Right atrium auricular region (tissue), 2 donors: ENCODE results near the gene FANCC. TPM values are rescaled to one million over a fixed set of nuclear protein-coding genes. Genes with fewer than 3 reads are reported as not detected.

Source experiments
- DNase-seq: peaks from one replicate; pipeline ENCODE4 v3.0.0-alpha.2; 2019; ENCODE audit warnings: low spot score
- H3K27ac ChIP-seq, 2 donors: fragments of 200-600 bp; sonication (generic); 1 replicate in 1 of 2; 2 replicates in 1 of 2; pipeline ENCODE4 v1.5.1; 2016 to 2019
- H3K27me3 ChIP-seq, 2 donors: fragments of 200-600 bp; sonication (generic); one replicate each; pipeline versions ENCODE4 v1.5.1 to v1.6.0; 2017 to 2019
- H3K36me3 ChIP-seq: fragments of 200-600 bp; sonication (generic); one replicate; pipeline ENCODE4 v1.5.1; 2016
- H3K4me1 ChIP-seq, 2 donors: fragments of 200-600 bp; sonication (generic); one replicate each; pipeline versions ENCODE4 v1.5.1 to v1.6.0; 2017 to 2019
- H3K4me3 ChIP-seq, 2 donors: fragments of 200-600 bp; sonication (generic); 1 replicate in 1 of 2; 2 replicates in 1 of 2; pipeline ENCODE4 v1.5.1; 2017 to 2019; ENCODE audit warnings: mild to moderate bottlenecking in 1 of 2, moderate library complexity in 1 of 2
- H3K9me3 ChIP-seq, 2 donors: fragments of 200-600 bp; sonication (generic); one replicate each; pipeline ENCODE4 v1.5.1; 2019
- CTCF ChIP-seq, 2 donors: fragments of 200-600 bp; sonication (generic); IDR thresholded peaks; one replicate each; pipeline ENCODE4 v1.5.1; 2019; ENCODE audit warnings: antibody characterized with exemption in 2 of 2
- total RNA-seq, 2 donors: library from RNA; depleted of rRNA; stranded (reverse); fragments of >200 nt; gene quantifications; one replicate each; pipeline ENCODE4 v1.1.0, GENCODE V29; 2016

Gene FANCC
- total RNA-seq, 2 donors from 2014 or later = 1.8 to 6.2 TPM

GRCh38 chr9:95132366-95133324 lies 184.9 kb downstream of the FANCC start:
- no peaks in the 10 kb centered on the region for H3K27me3 ChIP-seq
- no peaks in the 10 kb centered on the region for H3K4me1 ChIP-seq
- no peaks in the 10 kb centered on the region for H3K9me3 ChIP-seq
- H3K27ac ChIP-seq = no peak overlapping the region
- no peak overlapping the region for H3K4me3 ChIP-seq
- no peak for DNase-seq
- TF ChIP-seq CTCF (IDR thresholded peaks at IDR 0.05) = no peak
- no peaks in the 10 kb centered on the region for H3K36me3 ChIP-seq

GRCh38 chr9:95131023-95131943 lies 186.2 kb downstream of the FANCC start:
- Histone ChIP-seq H3K36me3 (no peaks in the 10 kb centered on the region), H3K27me3 (no peaks in the 10 kb centered on the region), H3K9me3 (no peaks in the 10 kb centered on the region), H3K4me3 (no peak overlapping the region), H3K27ac (no peak overlapping the region), H3K4me1 (peaks cover 0 to 11% of the 10 kb centered on the region in 2 donors)
- DNase-seq = peak; percentile 78
- peak; percentile 84 to 89 for TF ChIP-seq CTCF (IDR thresholded peaks at IDR 0.05)

- Histone ChIP-seq H3K27me3 (no peaks in the 10 kb centered on the region), H3K4me1 (peaks cover 0 to 11% of the 10 kb centered on the region in 2 donors), H3K36me3 (no peaks in the 10 kb centered on the region), H3K4me3 (no peak overlapping the region), H3K9me3 (no peaks in the 10 kb centered on the region), H3K27ac (no peak overlapping the region)
- no peak for DNase-seq
- no peak for TF ChIP-seq CTCF (IDR thresholded peaks at IDR 0.05)
Measured at GRCh38 chr9:95130484-95130883, 187.0 kb downstream of the FANCC start.

GRCh38 chr9:95129476-95130291 lies 187.8 kb downstream of the FANCC start:
- H3K36me3 ChIP-seq = no peaks in the 10 kb centered on the region
- H3K27me3 ChIP-seq = no peaks in the 10 kb centered on the region
- no peak overlapping the region for H3K27ac ChIP-seq
- TF ChIP-seq CTCF (IDR thresholded peaks at IDR 0.05) = no peak
- H3K4me3 ChIP-seq = no peak overlapping the region
- H3K4me1 ChIP-seq = peaks cover 0 to 11% of the 10 kb centered on the region in 2 donors
- no peaks in the 10 kb centered on the region for H3K9me3 ChIP-seq
- DNase-seq = no peak

GRCh38 chr9:95128177-95128524 lies 189.4 kb downstream of the FANCC start:
- no peak for DNase-seq
- Histone ChIP-seq H3K9me3 (no peaks in the 10 kb centered on the region), H3K36me3 (no peaks in the 10 kb centered on the region), H3K27ac (no peak overlapping the region), H3K27me3 (no peaks in the 10 kb centered on the region), H3K4me3 (no peak overlapping the region), H3K4me1 (peaks cover 0 to 11% of the 10 kb centered on the region in 2 donors)
- TF ChIP-seq CTCF (IDR thresholded peaks at IDR 0.05) = no peak
